ENCODE measurements around the gene SCAANT1. TPM values are rescaled to one million over a fixed set of nuclear protein-coding genes. Genes with fewer than 3 reads are reported as not detected.

Gene SCAANT1
- polyA plus RNA-seq, 3 donors: 0.53 TPM; not detected in 2

GRCh38 chr3:63905731-63906620 is 6.2 kb downstream of the SCAANT1 start:
- no peak for DNase-seq (ENCODE audit: low read depth in 3 of 3, low spot score in 2 of 3)

GRCh38 chr3:63900459-63900858 is 11.7 kb downstream of the SCAANT1 start:
- no peak for DNase-seq (ENCODE audit: low read depth in 3 of 3, low spot score in 2 of 3)

GRCh38 chr3:63900010-63900409 is 12.2 kb downstream of the SCAANT1 start:
- DNase-seq (ENCODE audit: low read depth in 3 of 3, low spot score in 2 of 3): no peak

DNA sequence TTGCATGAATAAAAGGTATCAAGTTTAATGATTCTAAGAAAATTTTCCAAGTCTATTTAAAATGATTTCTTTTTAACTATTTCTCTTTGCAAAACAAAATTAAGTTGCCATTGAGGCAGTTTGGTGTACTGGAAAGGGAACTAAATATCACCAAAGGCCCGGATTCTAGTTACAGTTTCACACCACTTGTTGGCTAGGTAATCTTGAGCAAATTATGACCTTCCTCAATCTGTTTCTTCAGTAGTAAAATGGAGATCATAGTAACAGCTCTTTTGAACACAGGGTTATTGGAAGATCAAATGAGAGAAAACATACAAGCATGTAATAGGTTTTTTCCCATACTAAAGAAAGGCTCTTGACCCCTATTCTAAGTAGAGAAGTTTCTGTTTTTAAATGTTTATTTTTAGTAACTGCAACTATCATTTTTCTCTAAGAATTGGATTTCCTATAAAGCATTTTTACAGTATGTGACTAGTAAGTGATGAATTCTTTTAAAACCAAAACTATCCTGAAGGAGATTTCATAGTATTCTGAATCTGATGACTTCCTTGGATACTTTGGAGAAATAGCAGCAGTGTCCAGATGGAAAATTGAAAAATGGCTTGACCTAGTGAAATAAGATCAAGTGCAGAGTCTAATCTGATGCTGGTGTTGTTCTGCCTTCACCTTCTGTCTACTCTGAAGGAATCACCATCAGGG is 15.7 kb downstream of the SCAANT1 start:
- DNase-seq (ENCODE audit: low read depth in 3 of 3, low spot score in 2 of 3): no peak

- DNase-seq (ENCODE audit: low read depth in 3 of 3, low spot score in 2 of 3): no peak
Measured at GRCh38 chr3:63895422-63896189, 16.6 kb downstream of the SCAANT1 start.

DNA sequence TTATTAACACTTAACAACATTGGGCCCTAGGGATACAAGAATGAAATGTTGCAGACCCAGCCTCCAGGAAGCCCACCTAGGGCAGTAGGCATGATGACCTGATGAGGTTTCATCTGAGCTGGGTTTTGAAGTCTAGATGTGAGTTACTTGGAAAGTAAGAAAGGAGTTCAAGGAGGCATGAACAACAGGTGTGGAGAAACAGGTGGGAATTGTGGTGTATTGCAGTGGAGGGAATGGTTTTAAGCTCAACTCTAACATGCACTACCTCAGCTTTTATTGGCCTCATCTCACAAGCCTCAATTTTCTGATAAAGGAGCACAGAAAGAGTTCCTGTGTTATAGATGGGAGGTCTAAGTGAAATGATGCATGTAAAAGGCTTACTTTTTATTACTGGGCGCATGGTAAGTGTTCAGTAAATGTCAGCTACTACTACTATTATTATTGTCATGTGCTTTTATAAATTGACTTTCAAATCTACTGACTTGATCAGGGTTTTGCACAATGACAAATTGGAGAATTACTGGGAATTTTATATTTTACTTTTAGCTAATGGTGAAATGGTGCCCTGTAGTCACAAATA is 19.3 kb downstream of the SCAANT1 start:
- DNase-seq (ENCODE audit: low read depth in 3 of 3, low spot score in 2 of 3): no peak

- no peak for DNase-seq (ENCODE audit: low read depth in 3 of 3, low spot score in 2 of 3)
Measured at GRCh38 chr3:63891518-63891917, 20.7 kb downstream of the SCAANT1 start.

DNA sequence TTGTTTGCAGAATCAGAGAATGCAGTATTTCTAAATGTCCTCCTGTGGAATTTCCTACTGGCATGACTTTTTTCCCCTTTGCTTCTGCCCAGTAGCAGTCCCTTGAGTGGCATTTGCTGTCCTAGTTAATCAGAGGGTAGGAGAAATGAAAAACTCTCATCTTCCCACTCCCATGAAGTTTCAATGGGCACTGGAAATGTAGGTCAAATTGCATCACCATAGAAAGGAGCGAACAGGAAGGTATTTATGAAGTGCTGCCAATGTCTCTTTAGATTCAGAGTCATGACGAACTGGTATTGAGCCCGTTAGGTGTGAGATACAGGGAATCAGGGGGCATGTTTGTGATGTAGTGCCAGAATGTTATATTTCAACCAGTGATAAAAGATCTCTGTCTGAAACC is 25.3 kb downstream of the SCAANT1 start:
- no peak for DNase-seq (ENCODE audit: low read depth in 3 of 3, low spot score in 2 of 3)

DNA sequence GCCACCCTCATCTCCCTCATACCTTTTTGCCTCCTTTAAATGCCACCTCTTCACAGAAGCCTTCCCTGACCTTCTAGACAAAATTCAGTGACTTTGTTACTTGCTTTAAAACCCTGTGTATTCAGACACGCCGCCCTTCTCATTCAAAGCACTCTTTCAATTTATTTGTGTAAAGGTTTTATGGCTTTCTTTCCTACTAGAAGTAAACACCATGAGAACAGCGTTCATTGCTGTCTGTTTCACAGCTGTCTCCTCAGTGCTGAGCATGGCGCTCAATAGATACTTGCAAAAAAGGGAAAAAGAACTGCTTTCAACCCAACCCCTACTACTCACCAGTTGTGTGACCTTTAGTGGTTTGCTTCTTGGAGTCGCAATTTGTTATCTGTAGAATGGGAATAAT is 31.5 kb downstream of the SCAANT1 start:
- DNase-seq (ENCODE audit: low read depth in 3 of 3, low spot score in 2 of 3): no peak

DNA sequence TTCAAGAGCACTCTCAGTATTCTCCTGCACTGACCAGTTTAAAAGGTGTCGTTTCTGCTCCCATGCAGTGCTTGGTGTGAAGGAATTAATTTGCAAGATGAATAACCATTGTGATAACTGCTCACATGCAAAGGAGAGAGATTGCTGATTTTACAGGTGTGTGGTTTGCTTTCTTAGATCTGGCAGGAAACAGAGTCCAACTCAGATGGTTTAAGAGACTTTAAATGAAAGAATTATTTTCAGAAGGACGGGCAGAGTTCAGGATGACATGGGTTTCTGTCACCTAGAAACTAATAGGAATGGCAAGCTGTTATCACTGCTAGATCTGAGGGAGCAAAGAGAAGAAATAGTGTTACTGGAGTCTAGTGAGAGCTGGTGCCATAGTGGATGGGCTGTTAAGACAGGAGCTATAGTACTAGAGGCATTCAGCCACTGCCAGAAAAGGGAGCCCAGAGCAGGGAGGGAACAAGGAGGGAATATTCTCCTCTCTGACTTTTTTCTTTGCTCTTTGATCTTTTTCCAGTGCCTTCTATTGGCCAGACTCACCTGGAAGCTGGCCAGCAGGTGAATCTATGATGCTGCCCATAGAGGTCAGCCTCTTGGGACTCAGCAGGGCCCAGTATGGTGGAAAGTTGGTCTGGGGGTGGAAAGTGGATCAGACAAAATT is 33.7 kb downstream of the SCAANT1 start:
- no peak for DNase-seq (ENCODE audit: low read depth in 3 of 3, low spot score in 2 of 3)

DNA sequence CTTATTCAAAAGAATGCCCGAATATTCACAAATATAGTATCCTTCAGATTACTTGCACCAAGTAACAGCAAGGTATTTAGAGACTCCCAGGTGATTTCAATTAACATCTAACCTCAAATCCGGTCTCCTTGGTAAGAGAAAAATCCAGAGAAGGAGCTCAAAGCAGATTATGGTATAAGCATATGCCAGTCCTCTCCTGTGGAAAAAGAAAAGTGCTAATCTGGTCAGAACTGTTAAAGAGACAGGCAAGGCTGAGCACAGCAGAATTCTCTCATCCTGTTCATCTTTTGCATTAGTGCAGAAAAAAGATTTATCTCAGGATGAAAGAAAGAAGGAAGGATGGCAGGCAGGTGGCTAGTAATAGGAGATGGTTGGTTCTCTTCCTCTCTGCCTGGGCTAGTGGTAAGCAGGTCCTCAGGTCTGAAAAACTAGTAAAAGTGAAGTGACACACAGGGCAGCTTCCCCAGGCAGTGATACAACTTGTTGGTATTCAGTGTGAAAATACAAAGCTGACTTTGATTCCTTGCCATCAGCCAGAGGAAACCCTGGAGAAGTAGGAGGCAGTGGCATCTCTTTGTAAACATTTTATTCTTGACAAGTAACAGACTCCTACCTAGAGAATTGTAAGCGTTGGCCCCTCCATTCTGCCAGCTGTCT is 34.3 kb downstream of the SCAANT1 start:
- DNase-seq (ENCODE audit: low read depth in 3 of 3, low spot score in 2 of 3): no peak

DNA sequence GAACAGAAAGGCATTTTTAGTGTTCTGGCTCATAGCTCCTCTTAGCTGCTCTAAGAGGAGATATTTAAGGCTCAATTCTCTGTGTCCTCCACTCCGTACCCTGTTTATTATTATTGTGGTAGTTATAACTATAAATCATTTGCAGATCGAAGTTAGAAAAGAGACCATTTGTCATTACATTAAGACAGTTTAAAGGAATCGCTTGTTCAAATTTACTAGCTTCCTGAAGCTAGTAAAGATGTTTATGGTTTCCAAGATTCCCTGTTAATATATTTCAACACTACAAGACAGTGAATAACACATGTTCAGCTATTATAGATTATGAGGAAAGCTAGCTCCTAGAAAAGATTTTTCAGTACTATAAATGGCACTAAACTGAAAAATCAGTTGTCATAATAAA is 35.9 kb downstream of the SCAANT1 start:
- no peak for DNase-seq (ENCODE audit: low read depth in 3 of 3, low spot score in 2 of 3)

DNA sequence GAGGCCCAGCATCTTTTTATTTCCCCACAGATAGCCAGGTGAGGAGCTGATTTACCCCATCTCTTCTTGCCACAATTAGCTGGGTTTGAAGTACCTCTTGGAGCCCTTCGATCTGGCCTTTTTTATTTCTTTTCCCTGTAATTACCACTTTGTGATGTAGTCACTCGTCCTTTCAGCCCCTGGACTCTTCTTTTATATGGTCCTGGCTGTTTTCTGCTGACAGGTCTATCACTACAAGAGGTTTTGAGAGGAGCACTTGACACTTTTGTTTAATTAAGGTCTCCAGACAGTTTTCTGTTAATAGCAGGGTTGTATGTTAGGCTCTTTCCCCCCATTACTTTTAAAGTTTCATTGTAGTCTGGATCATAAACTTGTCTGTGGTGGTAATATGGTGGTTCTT is 36.7 kb downstream of the SCAANT1 start:
- DNase-seq (ENCODE audit: low read depth in 3 of 3, low spot score in 2 of 3): no peak

DNA sequence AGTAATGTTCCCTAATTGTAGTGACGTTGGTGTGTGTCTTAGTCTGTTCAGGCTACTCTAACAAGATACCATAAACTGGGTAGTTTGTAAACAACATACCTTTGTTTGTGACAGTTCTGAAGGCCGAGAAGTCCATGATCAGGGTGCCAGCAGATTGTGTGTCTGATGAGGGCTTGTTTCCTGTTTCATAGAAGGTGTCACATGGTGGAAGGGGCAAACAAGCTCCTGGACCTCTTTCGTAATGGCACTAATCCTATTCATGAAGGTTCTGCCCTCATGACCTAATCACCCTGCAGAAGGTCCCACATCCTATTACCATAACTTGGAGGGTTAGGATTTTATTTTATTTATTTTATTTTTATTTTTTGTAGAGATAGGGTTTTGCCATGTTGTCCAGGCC is 37.4 kb downstream of the SCAANT1 start:
- DNase-seq (ENCODE audit: low read depth in 3 of 3, low spot score in 2 of 3): no peak

GRCh38 chr3:63872135-63872924 is 39.9 kb downstream of the SCAANT1 start:
- no peak for DNase-seq (ENCODE audit: low read depth in 3 of 3, low spot score in 2 of 3)

DNA sequence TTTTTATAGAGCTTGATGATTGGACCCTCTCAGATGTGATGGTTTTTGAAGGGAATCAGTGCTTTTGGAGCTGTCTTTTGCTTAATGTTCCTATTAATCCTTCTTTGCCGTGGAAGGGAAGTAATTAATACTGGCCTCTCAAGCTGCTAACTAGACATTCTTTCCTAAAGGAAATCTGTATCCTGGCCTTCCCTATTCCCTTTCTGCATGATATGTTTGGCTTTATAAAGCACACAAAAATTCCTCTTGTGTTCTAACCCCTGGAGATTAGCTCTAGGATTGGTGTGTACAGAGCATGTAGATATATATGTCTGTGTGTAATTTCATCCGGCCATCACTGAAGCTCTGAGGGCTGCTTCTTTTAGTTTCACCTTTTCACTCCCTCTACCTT is 41.6 kb downstream of the SCAANT1 start:
- no peak for DNase-seq (ENCODE audit: low read depth in 3 of 3, low spot score in 2 of 3)

GRCh38 chr3:63869940-63870614 is 42.1 kb downstream of the SCAANT1 start:
- no peak for DNase-seq (ENCODE audit: low read depth in 3 of 3, low spot score in 2 of 3)

DNA sequence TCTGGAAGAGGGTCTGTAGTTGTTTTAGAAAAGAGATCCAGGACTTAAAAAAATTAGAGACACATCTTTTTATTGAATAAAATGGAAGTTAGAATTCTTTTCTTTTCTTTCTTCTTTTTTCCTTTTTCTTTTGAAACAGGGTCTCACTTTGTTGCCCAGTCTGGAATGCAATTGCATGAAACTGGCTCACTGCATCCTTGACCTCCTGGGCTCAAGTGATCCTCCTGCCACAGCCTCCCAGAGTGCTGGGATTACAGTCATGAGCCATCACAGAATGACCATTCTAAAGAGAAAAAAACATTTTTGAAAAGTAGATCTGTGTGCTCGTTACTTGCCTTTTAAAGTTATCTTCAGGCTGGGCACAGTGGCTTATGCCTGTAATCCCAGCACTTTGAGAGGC is 45.0 kb downstream of the SCAANT1 start:
- DNase-seq (ENCODE audit: low read depth in 3 of 3, low spot score in 2 of 3): no peak

GRCh38 chr3:63864965-63865327 is 47.2 kb downstream of the SCAANT1 start:
- DNase-seq (ENCODE audit: low read depth in 3 of 3, low spot score in 2 of 3): no peak
